ENCODE data around the gene CORO1C.
"Not testable (repeated sequence)": the region's sequence is repeated elsewhere in the genome, so short reads cannot be mapped to it uniquely, and the experiment has no call there.

DNA sequence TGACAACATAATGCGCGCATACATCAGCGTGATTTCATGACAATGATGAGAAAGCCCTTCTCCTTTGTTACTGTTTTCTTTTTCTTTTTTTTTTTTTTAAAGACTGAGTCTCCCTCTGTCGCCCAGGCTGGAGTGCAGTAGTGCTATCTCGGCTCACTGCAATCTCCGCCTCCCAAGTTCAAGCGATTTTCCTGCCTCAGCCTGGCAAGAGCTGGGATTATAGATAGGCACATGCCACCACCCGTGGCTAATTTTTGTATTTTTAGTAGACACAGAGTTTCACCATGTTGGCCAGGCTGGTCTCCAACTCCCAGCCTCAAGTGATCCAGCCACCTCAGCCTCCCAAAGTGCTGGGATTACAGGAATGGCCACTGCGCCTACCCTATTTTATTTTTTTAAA, 76.7 kb downstream of the CORO1C start:
- TF ChIP-seq, protein P1, sequence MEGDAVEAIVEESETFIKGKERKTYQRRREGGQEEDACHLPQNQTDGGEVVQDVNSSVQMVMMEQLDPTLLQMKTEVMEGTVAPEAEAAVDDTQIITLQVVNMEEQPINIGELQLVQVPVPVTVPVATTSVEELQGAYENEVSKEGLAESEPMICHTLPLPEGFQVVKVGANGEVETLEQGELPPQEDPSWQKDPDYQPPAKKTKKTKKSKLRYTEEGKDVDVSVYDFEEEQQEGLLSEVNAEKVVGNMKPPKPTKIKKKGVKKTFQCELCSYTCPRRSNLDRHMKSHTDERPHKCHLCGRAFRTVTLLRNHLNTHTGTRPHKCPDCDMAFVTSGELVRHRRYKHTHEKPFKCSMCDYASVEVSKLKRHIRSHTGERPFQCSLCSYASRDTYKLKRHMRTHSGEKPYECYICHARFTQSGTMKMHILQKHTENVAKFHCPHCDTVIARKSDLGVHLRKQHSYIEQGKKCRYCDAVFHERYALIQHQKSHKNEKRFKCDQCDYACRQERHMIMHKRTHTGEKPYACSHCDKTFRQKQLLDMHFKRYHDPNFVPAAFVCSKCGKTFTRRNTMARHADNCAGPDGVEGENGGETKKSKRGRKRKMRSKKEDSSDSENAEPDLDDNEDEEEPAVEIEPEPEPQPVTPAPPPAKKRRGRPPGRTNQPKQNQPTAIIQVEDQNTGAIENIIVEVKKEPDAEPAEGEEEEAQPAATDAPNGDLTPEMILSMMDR (IDR thresholded peaks at IDR 0.05) = not testable (repeated sequence)
- not testable (repeated sequence) for TF ChIP-seq POLR2AphosphoS5 (IDR thresholded peaks at IDR 0.05); EP300 (IDR thresholded peaks at IDR 0.05; ENCODE audit: low read depth); POLR2A (IDR thresholded peaks at IDR 0.05)

Measured in transverse colon (tissue), 4 donors.